Ecto neural progenitor cell (in vitro differentiated cells): Measurements from ENCODE around the gene ZBTB8B.
"Not testable (repeated sequence)": the region's sequence is repeated elsewhere in the genome, so short reads cannot be mapped to it uniquely, and the experiment has no call there.

Experiments used
- DNase-seq: peaks from one replicate; pipeline ENCODE4 v3.0.0-alpha.2; 2018; ENCODE audit warnings: low spot score

The ZBTB8B gene

GRCh38 chr1:32464716-32465577, at the start of gene ZBTB8B:
Gene ZBTB8B (plus strand): TSS chr1:32465072. CDS start chr1:32470625, 5,553 bp downstream.
- DNase-seq, result peak; percentile 97

GRCh38 chr1:32421775-32422174, 43.1 kb upstream of the ZBTB8B start:
- no peak for DNase-seq

- peak; percentile 64 for DNase-seq
Observed at GRCh38 chr1:32426489-32427255, 38.2 kb upstream of the ZBTB8B start.

GRCh38 chr1:32427264-32427963, 37.5 kb upstream of the ZBTB8B start:
- DNase-seq, result no peak

- no peak for DNase-seq
Observed at GRCh38 chr1:32431736-32432400, 33.0 kb upstream of the ZBTB8B start.

GRCh38 chr1:32438136-32438535, 26.7 kb upstream of the ZBTB8B start:
- no peak for DNase-seq

GRCh38 chr1:32438777-32439176, 26.1 kb upstream of the ZBTB8B start:
- not testable (repeated sequence) for DNase-seq

- DNase-seq, result not testable (repeated sequence)
Observed at GRCh38 chr1:32441467-32441866, 23.4 kb upstream of the ZBTB8B start.

GRCh38 chr1:32447469-32448185, 17.2 kb upstream of the ZBTB8B start:
- DNase-seq, result peak; percentile 76

- DNase-seq, result peak; percentile 76
Observed at GRCh38 chr1:32448186-32448772, 16.6 kb upstream of the ZBTB8B start.

- no peak for DNase-seq
Observed at GRCh38 chr1:32448773-32449456, 16.0 kb upstream of the ZBTB8B start.

GRCh38 chr1:32449457-32449831, 15.4 kb upstream of the ZBTB8B start:
- DNase-seq, result not testable (repeated sequence)

GRCh38 chr1:32454726-32455125, 10.1 kb upstream of the ZBTB8B start:
- DNase-seq, result no peak

GRCh38 chr1:32455958-32456357, 8.9 kb upstream of the ZBTB8B start:
- DNase-seq, result no peak

GRCh38 chr1:32458798-32459197, 6.1 kb upstream of the ZBTB8B start:
- DNase-seq, result not testable (repeated sequence)

GRCh38 chr1:32462977-32463376, 1.9 kb upstream of the ZBTB8B start:
- DNase-seq, result not testable (repeated sequence)

GRCh38 chr1:32464191-32464715, 619 bp upstream of the ZBTB8B start:
- DNase-seq, result peak; percentile 52

GRCh38 chr1:32465578-32465933, 684 bp downstream of the ZBTB8B start:
- no peak for DNase-seq

- DNase-seq, result no peak
Observed at GRCh38 chr1:32466761-32467160, 1.9 kb downstream of the ZBTB8B start.

- DNase-seq, result no peak
Observed at GRCh38 chr1:32468791-32469190, 3.9 kb downstream of the ZBTB8B start.
